Calu3 (cell line): Measurements from ENCODE around the gene SERPINA4. TPM values are rescaled to one million over a fixed set of nuclear protein-coding genes. Genes with fewer than 3 reads are reported as not detected.

ENCODE experiments used
- BruUV-seq: library from RNA; stranded (reverse); fragments of 400-500 nt; replicated peaks from 2 replicates; lab custom pipeline; 2021; lab: Mats Ljungman, UMichigan
- CTCF ChIA-PET: fragments of 300-600 bp; sonication (Branson Sonifier 250); formaldehyde crosslinking; loops from one replicate; lab custom pipeline; 2022; ENCODE audit warnings: antibody characterized with exemption; lab: Charles Lee
- DNase-seq: peaks from one replicate; pipeline ENCODE4 v3.0.0; 2022
- H3K27ac Mint-ChIP-seq: one replicate; pipeline ENCODE4 v1.8.0; 2022; ENCODE audit warnings: mixed read lengths; ENCODE audit not compliant: unreplicated experiment
- H3K27me3 Mint-ChIP-seq: one replicate; pipeline ENCODE4 v1.8.0; 2022; ENCODE audit warnings: mixed read lengths; ENCODE audit not compliant: unreplicated experiment
- H3K36me3 Mint-ChIP-seq: one replicate; pipeline ENCODE4 v1.8.0; 2022; ENCODE audit warnings: mild to moderate bottlenecking, moderate library complexity, mixed read lengths; ENCODE audit not compliant: insufficient read depth, unreplicated experiment
- H3K4me1 Mint-ChIP-seq: one replicate; pipeline ENCODE4 v1.8.0; 2022; ENCODE audit warnings: mild to moderate bottlenecking, low read depth, mixed read lengths; ENCODE audit not compliant: unreplicated experiment
- H3K4me3 Mint-ChIP-seq: one replicate; pipeline ENCODE4 v1.8.0; 2022; ENCODE audit warnings: mild to moderate bottlenecking, low read depth, moderate library complexity, mixed read lengths; ENCODE audit not compliant: unreplicated experiment
- H3K9me3 Mint-ChIP-seq: one replicate; pipeline ENCODE4 v1.8.0; 2022; ENCODE audit warnings: low read depth, mixed read lengths; ENCODE audit not compliant: unreplicated experiment
- CTCF ChIP-seq: fragments of 200-600 bp; IDR thresholded peaks from one replicate; pipeline ENCODE4 v1.8.0; 2022; ENCODE audit warnings: antibody characterized with exemption; ENCODE audit not compliant: unreplicated experiment
- intact Hi-C: fragments of 100-400 bp; cut with micrococcal nuclease; formaldehyde crosslinking; loops from one replicate; pipeline ENCODE4 v1.10.0; 2022; ENCODE audit not compliant: unreplicated experiment
- total RNA-seq: library from RNA; stranded (reverse); gene quantifications from 2 replicates; pipeline ENCODE4 v1.2.3, GENCODE V29; 2022

SERPINA4 gene
- total RNA-seq, 1 experiment from 2014 or later: 9.8 TPM

GRCh38 chr14:94570440-94570839, 9.2 kb downstream of the SERPINA4 start:
- no TSS peak for BruUV-seq
- Mint-ChIP-seq H3K27me3 (no peaks in the 10 kb centered on the region), H3K4me1 (peaks cover 15% of the 10 kb centered on the region), H3K4me3 (no peak overlapping the region), H3K36me3 (no peaks in the 10 kb centered on the region), H3K27ac (no peak overlapping the region), H3K9me3 (no peaks in the 10 kb centered on the region)
- CTCF ChIA-PET: no interaction called here
- TF ChIP-seq CTCF: no peak
- no peak for DNase-seq
- intact Hi-C loops: no loop called here

DNA sequence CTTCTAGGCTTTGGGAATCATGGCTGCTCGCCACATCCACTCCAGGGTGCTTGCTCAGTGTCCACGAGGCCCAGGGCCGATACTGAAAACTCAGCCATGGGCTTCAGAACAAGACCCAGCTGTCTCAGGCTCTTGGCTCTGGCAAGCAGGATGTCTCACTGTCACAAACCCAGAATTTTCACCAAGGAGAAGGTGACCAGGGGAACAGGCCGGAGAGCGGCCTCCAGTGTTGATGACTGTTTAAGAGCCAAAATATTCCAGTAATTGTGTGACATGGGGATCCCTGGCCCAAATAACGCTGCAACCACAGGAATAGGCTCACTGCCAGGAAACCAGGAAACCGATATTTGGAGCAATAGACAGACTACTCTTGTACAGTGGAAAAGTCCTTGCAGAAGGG, 10.2 kb downstream of the SERPINA4 start:
- Mint-ChIP-seq H3K9me3 (no peaks in the 10 kb centered on the region), H3K4me3 (no peak overlapping the region), H3K4me1 (peaks cover 15% of the 10 kb centered on the region), H3K36me3 (no peaks in the 10 kb centered on the region), H3K27ac (no peak overlapping the region), H3K27me3 (no peaks in the 10 kb centered on the region)
- no peak for DNase-seq
- no peak for TF ChIP-seq CTCF
- CTCF ChIA-PET: interaction anchor here (0.5 to 0.7 kb wide), 2 partner anchors 19 to 416 kb away, joined by 3 to 4 read pairs; no protein-coding TSS in a partner anchor
- intact Hi-C loops: no loop called here
- BruUV-seq: no TSS peak

DNA sequence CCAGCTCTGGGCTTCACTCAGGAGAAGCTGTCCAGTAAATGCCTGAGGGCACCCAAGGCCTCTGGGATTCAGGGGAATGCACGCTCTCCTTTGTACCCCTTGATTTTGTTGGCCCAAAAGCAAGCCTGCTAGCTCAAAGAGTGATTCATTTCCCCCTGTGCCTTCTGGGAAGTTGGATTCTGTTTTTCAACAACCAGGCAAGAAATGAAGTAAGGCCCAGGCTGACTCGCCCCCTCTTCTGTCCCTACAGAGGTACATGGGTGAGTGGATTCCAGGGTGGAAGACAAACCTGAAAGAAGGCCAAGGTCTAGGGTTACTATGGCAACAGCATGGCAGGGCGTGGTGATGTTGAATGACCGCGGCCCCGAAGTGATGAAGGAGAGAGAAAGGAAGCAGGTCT, 10.7 kb downstream of the SERPINA4 start:
- no TSS peak for BruUV-seq
- intact Hi-C loops: no loop called here
- Mint-ChIP-seq H3K36me3 (no peaks in the 10 kb centered on the region), H3K27ac (no peak overlapping the region), H3K4me1 (peaks cover 15% of the 10 kb centered on the region), H3K9me3 (no peaks in the 10 kb centered on the region), H3K4me3 (no peak overlapping the region), H3K27me3 (no peaks in the 10 kb centered on the region)
- CTCF ChIA-PET: interaction anchor here (0.7 kb wide), 1 partner anchor 18 kb away, joined by 3 read pairs; no protein-coding TSS in a partner anchor
- DNase-seq: no peak
- no peak for TF ChIP-seq CTCF

DNA sequence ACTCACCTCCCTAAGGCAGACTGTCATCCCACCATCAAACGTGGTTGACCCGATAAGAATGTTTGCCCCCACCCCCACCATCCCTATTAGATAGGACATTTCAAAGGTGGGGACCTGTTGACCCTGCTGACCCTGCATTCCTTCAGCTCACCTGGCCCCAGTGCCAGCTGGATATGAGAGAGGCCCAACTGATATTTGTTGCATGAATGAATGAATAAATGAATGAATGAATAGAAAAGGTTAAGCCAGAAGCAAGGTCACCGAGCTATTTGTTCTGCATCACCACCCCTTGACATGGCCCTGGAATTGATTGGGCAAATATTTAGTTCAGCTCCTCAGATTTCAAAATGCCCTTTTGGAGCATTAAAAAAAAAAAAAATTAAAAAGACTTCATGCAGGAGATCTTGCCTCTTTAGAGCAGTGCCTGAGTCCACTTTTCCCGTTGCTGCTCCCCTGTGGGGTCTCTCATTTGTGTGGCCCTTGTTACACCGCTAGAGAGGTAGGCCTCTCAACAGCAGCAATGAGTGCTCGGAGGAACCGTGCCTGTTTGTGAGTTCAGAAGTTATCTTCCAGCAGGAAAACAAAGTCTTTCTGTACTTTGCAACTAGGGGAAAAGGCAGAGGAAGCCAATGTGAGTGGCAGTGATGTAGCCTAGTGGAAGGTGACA, 11.5 kb downstream of the SERPINA4 start:
- H3K9me3 Mint-ChIP-seq: no peaks in the 10 kb centered on the region
- no peaks in the 10 kb centered on the region for H3K27me3 Mint-ChIP-seq
- intact Hi-C loops: no loop called here
- no peak for TF ChIP-seq CTCF
- CTCF ChIA-PET: no interaction called here
- H3K36me3 Mint-ChIP-seq: no peaks in the 10 kb centered on the region
- DNase-seq: no peak
- no peak overlapping the region for H3K27ac Mint-ChIP-seq
- BruUV-seq: no TSS peak
- no peak overlapping the region for H3K4me3 Mint-ChIP-seq
- peaks cover 15% of the 10 kb centered on the region for H3K4me1 Mint-ChIP-seq
